Measurements from ENCODE around the gene WASF3.
"Not testable (repeated sequence)": the region's sequence is repeated elsewhere in the genome, so short reads cannot be mapped to it uniquely, and the experiment has no call there.

The WASF3 gene

DNA sequence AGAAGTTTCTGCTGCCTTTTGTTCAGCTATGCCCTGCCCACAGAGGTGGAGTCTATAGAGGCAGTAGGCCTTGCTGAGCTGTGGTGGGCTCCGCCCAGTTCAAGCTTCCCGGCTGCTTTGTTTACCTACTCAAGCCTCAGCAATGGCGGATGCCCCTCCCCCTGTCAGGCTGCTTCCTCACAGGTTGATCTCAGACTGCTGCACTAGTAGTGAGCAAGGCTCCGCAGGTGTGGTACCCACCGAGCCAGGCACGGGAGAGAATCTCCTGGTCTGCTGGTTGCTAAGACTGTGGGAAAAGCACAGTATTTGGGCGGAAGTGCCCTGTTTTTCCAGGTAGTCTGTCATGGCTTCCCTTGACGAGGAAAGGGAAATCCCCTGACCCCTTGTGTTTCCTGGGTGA is 78.6 kb downstream of the WASF3 start:
- not testable (repeated sequence) for DNase-seq

DNA sequence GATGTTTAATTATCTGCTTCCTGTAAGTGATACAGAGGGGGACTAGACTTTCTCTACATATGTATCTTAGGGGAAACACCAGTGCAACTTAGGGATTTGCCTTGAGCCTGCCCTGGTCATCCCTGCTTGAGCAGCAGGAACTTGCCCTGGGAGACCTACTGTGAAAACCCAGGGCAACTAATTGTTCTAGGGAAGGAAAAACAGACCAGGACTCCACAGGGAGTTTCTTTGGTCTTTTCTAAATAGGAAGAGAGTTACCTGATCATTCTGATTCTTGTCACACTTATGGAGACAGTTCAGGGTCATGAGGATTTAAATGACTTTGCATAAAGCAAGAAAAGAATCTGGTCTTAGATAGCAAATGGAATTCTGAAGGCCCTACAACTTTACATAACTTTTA is 89.1 kb downstream of the WASF3 start:
- no peak for DNase-seq

DNA sequence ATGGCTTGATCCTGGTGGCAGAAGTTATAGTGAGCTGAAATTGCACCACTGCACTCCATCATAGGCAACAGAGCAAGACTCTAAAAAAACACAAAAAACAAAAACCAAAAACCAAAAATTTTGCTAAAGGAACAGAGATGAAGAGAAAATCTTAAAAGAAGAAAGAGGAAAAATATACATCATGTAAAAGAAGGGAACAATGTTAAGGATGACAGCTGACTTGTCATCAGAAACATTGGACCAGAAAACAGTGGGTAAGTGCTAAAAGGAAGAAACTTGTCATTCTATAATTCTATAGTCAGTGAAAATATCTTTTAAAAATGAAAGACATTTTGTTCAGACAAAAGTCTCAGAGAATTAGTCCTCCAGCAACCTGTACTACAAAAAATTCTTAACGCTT is 93.8 kb downstream of the WASF3 start:
- no peak for DNase-seq

DNA sequence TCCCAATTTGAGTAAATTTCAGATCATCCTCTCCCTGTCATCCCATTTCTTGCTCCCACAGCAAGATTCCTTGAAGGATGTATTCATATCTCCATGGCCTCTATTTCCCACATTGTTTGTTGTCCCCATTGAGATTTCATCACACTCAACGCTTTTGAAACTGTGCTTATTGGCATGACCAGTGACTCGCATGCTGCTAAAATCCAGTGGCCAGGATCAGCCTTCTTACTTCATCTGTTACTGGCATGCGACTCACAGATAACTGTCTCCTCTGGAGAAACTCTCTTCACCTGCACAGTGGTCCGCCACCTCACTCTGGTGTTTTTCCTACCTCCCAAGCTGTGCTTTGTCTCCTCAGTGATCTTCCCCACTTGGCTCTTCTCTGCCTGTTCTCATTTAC is 95.8 kb downstream of the WASF3 start:
- DNase-seq, result no peak

DNA sequence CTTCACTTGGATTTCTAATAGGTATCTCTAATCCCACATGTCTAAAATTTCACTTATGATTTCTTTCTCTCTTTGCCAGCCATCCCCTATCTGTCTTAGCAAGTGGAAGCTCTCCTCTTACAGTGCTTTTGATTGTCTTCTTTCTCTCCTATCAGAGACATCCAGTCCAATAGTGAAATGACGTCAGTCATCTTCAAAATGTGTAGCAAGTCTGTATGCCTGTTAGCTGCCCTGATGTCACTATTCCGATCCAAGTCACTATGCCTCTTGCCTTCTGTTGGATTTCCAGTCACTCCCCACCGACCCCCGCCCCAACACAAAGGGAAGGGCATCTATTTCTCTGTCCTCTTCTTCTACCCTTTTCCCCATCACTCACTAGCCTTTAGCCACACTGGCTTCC is 96.4 kb downstream of the WASF3 start:
- no peak for DNase-seq

DNA sequence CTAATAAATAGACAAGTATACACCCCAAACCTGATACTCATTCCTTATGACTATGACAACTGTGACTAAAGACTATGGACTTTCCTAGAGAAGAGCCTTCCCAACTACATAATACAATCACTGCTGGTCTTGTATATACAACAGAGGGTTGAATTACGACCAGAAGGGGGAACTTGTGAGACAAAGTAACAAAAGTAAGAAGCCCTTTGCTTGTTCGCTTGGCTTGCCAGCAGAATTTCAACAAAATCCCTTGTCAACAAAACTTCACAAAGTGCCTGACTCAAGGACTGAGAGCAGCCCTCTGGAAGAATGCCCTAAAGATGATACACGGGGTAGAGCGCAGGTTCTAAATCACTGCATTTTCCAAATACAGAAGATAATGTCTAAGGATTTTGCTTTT is 99.4 kb downstream of the WASF3 start:
- DNase-seq, result no peak

DNA sequence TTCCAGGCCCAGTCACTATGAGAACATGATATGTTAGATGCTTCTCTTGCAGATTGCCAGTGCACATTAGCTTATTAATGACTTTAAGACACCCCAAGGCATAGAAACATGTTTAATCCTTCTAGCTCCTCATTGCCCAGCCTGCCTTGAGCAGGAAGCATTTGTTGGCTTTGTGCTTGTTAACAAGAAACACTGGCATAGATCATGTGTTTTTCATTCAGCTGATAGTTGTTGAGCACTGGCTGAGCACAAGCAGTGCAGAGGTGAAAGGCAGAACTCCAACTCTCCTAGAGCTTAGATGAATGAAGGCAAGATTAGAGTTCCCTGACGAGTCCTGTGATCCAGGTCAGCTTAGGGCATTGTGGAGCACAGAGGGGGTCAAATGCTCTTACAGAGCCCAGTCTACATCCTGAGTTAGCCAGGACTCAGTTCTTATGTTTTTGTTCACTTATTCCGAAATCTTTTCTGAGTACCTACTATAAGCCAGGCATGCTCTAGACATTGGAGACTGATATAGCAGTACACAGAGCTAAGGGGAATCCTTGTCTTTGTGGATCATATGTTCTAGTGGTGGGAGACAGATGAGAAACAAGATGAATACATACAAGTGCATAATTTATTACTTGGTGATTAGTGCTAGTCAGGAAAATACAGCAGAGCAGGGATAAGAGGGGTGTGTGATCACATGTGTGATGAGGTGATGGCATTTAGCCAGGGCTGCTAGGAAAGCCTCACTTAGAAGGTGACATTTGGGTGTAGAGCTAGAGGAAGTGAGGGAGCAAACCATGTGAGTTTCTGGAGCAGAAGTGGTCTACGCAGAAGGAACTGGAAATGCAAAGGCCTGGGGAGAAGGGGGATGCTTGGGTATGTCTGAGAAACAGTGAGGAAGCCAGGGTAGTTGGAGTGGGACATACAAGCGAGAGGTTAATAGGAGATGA is 101.2 kb downstream of the WASF3 start:
- DNase-seq, result no peak

DNA sequence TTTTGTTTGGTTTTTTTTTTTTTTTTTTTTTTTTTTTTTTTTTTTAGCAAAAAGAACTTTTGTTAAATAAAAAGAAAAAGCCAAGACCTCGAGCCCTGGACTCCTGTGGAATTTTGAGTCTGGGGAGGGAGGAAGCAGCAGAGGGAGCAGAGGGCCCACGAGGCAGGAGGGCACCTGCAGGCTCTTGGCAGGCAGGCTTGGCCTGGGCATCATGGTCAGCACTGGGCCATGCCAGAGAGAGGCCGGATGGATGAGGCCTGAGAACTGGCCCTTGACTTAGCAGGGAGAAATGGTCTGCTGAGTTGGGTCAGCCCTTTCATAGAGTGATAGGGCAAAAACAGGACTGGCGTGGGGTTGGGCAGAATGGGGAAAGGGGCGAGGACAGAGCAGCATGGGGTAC is 102.7 kb downstream of the WASF3 start:
- no peak for DNase-seq

DNA sequence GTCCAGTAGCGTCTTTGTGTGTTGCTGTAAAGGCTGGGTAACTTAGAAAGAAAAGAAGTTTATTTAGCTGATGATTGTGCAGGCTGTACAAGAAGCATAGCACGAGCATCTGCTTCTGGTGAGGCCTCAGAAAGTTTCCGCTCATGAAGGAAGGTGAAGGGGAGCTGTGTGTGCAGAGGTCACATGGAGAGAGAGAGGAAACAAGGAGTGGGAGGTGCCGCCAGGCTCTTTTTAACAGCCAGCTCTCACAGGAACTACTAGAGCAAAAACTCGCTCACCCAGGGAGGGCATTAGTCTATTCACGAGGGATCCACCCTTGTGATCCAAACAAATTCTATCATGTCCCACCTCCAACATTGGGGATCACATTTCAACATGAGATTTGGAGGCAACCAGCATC is 103.3 kb downstream of the WASF3 start:
- DNase-seq, result no peak

DNA sequence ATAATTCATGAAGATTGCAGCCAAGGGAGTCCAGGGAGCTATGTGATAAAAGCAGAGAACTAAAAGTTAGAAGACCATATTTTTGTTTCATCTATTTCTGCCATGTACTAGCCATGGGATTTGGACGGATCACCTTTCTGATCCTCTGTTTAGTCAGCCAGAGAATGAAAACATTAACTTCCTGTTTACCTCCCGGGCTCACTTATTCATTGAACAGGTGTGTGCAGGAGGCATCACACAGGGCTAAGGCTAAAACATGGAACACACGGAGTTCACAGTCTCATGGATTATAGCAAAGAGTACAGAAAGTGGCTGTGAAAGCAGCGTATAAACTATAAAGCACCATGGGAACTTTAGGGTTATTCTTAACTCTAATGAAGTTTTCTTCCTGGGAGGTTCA is 106.3 kb downstream of the WASF3 start:
- no peak for DNase-seq

DNA sequence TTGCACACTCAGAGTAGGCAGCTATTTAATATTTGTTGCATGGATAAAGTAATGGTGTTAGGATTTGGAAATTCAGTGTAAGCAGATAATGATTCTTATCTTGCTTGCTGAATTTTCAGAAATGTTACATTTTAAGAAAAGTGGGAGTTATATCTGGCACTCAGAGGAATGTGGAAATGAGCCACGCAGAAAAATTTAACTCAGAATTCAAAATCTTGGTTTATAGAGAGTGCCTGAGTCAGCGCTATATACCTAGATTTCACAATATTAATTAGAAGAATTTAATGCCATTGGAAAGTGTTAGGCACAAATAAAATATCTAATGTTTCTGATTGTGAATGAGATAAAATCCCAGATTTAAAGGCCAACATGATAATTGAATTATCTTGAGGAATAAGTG is 106.8 kb downstream of the WASF3 start:
- no peak for DNase-seq

DNA sequence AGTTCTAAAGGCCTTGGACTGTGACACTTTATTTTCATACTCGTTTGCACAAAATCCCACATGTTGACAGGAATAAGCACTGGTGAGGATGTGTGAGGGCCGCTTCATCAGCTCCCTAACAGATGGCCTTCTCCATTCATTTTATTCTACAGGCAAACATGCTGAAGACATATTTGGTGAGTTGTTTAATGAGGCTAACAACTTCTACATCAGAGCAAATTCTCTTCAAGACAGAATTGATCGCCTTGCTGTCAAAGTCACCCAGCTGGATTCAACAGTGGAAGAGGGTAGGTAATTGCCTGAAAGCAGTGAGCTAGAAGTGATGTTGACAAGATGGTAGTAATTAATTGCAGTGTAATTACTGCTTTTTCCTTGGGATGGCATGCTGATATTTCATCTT is 107.4 kb downstream of the WASF3 start:
- DNase-seq, result no peak

DNA sequence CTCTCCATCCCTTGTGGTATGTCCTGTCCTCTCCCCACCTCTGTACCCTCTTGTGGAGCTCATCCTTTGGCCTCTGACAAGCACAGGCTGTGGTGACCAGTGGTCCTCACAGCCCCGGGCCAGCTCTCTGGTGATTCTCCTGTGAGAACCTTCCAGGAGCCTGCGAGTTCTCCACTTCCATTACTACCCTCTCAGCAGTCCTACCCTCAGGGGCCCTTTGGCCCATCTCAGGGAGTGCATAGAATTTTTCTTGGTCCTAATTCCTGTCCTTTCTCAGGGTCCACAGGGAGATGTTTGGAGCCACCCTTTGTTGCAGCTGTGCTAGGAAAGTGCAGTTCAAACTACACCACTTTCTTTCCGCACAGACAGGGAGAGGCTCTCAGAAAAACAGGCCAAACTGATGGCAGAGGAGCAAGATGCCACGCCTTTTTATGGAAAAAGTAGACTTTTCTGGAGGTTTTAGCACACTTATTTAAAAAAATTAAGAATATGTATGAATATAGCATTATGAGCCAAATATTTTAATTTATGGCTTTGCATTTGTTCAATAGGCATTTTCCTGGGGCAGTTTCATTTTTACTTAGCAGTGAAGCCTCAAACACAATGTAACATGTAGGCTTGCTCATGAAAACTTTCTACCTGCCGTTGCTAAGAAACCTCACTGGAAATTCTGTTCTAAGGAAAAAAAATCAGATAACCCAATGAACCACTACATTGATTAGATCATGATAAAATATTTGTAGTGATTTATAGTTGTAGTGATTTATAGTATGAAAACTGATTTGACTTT is 111.1 kb downstream of the WASF3 start:
- no peak for DNase-seq

DNA sequence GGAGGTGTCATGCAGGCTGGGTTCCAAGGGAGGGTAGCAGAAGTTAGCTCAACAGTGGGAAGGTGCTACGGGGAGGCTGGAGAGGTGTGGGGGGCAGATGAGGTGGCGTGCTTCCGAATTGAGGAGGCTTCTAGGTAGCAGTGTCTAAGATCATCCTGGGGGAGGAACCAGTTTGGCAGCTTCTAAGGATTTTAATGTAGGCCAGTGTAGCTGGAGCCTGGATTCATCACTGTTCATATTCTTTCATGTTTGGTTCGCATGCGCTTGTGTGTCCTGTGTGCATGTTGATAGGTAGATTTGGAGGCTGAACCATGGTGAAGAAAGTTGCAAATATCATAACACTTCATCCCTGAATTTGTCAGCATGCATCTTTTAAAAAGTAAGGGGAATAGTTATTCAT is 116.4 kb downstream of the WASF3 start:
- DNase-seq, result no peak

DNA sequence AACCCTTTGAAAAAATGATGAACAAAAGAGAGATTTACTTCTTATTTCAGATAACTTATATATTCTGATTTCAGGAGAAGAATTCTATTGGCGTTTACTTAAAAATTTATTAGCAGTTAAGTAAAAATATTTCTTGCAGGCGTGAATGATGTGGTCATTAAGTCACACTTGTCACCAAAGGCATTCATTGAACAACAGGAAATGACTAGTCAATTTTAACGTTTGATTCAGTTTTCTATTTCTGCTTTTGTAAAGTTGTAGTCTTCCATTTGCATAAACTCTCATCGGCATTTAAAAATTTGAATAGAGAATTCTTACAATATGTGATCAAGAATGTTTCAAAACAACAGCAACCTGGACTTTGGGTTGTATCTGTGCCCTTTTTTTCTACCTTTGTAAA is 119.7 kb downstream of the WASF3 start:
- no peak for DNase-seq

DNA sequence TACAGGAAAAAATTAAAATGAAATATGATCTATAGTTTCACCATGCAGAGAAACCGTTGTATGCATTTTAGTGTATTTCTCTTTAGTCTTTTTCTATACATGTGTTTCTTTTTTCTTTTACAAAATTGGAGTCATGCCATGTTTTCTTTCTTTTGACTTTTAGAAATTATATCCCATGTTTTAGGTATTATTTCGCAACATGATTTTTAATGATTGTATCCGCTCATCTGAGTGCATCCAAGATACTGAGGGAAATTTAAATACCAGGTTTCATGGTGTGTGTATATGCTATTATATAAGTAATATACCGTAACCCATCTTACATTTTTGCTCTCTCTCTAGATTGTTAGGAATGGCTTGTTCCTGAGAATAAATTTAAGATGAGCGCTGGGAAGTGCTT is 120.8 kb downstream of the WASF3 start:
- DNase-seq, result no peak

DNA sequence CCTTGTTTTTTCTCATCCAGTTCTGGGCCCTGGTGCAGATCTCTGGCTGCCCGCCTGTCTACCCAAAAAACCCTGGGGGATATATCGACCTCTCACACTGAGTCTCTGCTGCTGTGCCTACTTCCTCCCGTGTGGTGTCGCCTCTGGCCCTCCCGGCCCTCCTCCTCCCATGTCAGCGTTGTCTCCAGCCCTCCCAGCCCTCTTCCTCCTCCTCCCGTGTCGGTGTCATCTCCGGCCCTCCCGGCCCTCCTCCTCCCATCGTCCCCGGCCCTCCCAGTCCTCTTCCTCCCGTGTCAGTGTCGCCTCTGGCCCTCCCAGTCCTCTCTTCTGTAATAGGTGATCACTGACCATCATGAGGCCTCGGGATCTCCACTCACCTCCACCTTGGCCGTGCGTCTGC is 121.3 kb downstream of the WASF3 start:
- DNase-seq, result no peak

DNA sequence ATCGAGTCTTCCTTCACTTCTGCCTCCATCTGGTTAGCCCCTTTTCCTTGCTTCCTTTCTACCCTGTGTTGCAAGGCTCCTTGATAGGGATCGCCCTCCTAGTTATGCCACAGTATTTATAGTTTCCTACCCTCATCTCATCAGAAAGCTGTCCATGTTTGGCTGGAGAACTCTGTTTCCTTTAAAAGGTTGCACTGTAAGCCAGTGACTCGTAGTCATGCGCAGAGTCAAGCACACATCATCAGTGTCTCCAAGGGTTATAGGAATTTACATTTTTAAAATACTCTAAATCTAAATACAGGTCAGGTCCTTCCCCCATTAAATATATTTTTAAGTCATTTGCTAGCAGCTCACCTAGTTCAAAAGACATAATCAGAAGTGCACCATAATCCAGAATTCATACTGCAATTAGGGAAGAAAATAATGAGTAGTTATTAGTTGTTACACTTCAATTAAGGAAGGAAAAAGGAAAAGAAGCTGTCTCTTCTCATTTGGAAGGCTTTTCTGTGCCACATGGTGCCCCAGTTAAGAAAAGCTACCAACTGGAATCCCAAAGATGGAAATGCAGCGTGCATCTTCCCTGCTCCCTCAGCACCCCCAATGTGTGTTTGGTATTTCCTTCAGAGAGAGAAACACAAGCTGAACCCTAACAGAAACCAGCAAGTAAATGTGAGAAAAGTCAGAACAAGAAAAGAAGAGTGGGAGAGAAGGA is 122.1 kb downstream of the WASF3 start:
- no peak for DNase-seq

DNA sequence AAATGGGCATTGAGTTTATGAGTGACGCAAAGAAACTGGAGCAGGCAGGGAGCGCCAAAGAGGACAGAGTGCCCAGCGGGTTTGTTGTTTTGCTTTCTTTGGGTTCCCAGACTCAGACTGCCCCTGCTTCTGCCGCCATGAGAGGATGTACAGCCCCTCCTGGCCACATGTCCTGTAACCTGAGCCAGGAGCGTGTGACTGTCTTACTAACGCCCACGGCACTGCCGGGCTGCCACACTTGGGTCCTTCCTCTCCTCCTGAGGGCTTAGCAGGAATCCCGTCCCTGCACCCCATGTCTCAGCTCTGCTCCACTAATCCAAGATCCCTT is 122.6 kb downstream of the WASF3 start:
- no peak for DNase-seq

DNA sequence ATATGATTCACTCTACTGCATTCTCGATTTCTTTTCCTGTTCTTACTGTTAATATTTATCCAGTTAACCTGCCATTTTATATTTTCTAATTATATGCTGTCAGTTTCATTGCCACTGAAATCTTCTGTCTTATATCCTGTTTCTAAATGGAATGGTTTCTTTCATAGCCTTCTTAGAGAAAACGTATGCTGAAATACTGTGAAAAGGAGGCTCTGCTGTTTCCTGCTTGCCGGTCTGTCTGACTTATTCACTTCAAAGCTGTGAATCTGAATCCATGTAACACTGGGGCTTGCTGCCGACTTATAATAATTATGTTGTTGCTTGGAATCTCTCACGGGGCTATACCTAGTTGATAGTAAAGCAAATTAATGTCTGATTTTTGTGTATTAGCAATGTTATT is 123.1 kb downstream of the WASF3 start:
- no peak for DNase-seq

DNA sequence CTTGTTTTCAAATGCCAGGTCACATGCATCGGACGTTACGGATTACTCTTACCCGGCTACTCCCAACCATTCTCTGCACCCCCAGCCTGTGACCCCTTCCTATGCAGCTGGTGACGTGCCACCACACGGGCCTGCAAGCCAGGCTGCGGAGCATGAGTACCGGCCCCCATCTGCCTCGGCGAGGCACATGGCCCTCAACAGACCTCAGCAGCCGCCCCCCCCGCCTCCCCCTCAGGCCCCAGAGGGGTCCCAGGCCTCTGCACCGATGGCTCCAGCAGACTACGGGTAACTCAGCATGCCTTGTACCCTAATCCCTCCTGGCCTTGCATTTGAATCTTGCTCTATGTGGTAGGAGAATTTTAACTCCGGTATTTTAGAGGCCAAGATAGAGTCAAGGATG is 123.6 kb downstream of the WASF3 start:
- DNase-seq, result no peak

DNA sequence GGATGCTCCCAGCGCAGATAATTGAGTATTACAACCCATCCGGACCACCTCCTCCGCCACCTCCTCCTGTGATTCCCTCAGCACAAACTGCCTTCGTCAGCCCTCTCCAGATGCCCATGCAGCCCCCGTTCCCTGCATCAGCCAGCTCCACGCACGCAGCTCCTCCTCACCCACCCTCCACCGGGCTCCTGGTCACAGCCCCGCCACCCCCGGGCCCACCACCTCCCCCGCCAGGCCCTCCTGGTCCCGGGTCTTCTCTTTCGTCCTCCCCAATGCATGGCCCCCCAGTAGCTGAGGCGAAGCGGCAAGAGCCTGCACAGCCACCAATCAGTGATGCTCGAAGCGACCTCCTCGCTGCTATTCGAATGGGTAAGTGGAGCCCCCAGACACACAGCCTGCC is 125.1 kb downstream of the WASF3 start:
- DNase-seq, result no peak

DNA sequence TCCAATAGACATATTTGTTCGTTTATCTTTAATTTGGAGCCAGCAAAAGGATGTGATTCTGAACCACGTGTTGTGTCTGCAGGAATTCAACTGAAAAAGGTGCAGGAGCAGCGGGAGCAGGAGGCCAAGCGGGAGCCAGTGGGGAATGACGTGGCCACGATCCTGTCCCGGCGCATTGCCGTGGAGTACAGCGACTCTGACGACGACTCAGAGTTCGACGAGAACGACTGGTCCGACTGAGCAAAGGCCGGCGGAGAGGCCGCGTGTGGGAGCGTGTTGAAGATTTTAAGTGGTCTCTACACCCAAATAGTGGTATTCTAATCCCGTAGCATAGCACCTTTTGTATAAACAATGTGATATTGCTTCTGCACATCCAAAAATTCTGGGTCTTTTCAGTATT is 128.1 kb downstream of the WASF3 start:
- no peak for DNase-seq

DNA sequence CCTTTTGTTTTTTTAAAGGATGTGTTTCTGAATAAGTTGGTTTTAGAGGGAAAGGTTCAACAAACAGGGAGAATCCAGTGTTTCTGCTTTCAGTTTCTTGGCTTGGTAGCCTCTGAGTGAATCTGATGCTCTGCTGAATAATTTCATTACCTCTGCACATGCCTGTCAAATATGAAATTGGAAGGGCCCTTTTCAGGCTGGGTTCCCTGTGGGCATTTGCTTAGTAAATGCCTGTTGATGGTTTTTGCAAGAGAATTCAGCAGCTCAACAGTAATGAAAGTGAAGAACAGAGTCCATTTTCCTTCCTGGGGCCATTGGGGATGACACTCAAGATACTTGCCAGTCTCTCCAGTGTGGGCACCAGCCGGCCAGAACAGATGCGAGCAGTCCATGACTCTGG is 128.8 kb downstream of the WASF3 start:
- DNase-seq, result no peak
